HG03342 (cell line): ENCODE results near the gene FKBP8.

Source experiments
- ATAC-seq: cut with Tn5 transposase; IDR thresholded peaks from one replicate; pipeline ENCODE4 v1.9.1; 2021; ENCODE audit warnings: mild to moderate bottlenecking, moderate library complexity; ENCODE audit not compliant: unreplicated experiment

The FKBP8 gene

GRCh38 chr19:18487576-18488402, 55.6 kb downstream of the FKBP8 start:
- ATAC-seq, result no peak

GRCh38 chr19:18486746-18487145, 56.6 kb downstream of the FKBP8 start:
- ATAC-seq, result no peak

GRCh38 chr19:18484992-18485391, 58.4 kb downstream of the FKBP8 start:
- ATAC-seq, result no peak

GRCh38 chr19:18483119-18483890, 60.1 kb downstream of the FKBP8 start:
- no peak for ATAC-seq
